Peyer's patch (tissue), 4 donors: ENCODE measurements around the gene GMCL1.

Source experiments
- POLR2A ChIP-seq, 2 donors: fragments of 450-650 bp; IDR thresholded peaks; one replicate each; pipeline ENCODE4 v1.5.1; 2017; ENCODE audit warnings: antibody characterized with exemption in 2 of 2, mild to moderate bottlenecking in 2 of 2, moderate library complexity in 2 of 2
- TF ChIP-seq, protein P1 (sequence below), 6 experiments: fragments of 450-650 bp in 4 of 6; fragments of 200-600 bp in 2 of 6; sonication (generic) in 1 of 6; IDR thresholded peaks; one replicate each; pipeline ENCODE4 v1.5.1; 2017 to 2019; ENCODE audit warnings: antibody characterized with exemption in 6 of 6, mild to moderate bottlenecking in 3 of 6, moderate library complexity in 1 of 6

GRCh38 chr2:69801745-69802290 lies 27.6 kb upstream of the GMCL1 start:
- TF ChIP-seq POLR2A (IDR thresholded peaks at IDR 0.05) = no peak
- TF ChIP-seq, protein P1, sequence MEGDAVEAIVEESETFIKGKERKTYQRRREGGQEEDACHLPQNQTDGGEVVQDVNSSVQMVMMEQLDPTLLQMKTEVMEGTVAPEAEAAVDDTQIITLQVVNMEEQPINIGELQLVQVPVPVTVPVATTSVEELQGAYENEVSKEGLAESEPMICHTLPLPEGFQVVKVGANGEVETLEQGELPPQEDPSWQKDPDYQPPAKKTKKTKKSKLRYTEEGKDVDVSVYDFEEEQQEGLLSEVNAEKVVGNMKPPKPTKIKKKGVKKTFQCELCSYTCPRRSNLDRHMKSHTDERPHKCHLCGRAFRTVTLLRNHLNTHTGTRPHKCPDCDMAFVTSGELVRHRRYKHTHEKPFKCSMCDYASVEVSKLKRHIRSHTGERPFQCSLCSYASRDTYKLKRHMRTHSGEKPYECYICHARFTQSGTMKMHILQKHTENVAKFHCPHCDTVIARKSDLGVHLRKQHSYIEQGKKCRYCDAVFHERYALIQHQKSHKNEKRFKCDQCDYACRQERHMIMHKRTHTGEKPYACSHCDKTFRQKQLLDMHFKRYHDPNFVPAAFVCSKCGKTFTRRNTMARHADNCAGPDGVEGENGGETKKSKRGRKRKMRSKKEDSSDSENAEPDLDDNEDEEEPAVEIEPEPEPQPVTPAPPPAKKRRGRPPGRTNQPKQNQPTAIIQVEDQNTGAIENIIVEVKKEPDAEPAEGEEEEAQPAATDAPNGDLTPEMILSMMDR (IDR thresholded peaks at IDR 0.05) = no peak
